K562 (cell line): ENCODE results near the gene KCNB1.

Source experiments
- BCLAF1 ChIP-seq, 2 experiments: fragments of 450-650 bp in 1 of 2; IDR thresholded peaks; 2 replicates each; pipeline ENCODE4 v1.6.1; 2011 to 2017; ENCODE audit warnings: low read depth in 2 of 2, antibody characterized with exemption in 1 of 2, borderline replicate concordance in 1 of 2, low read length in 1 of 2, mild to moderate bottlenecking in 1 of 2, mixed read lengths in 1 of 2; ENCODE audit not compliant: control insufficient read depth in 1 of 2
- HDGF ChIP-seq: fragments of 450-650 bp; IDR thresholded peaks from 2 replicates; pipeline ENCODE4 v1.6.1; 2016
- MAFK ChIP-seq: IDR thresholded peaks from 2 replicates; pipeline ENCODE4 v1.6.1; 2011; ENCODE audit warnings: low read length, improper control_type of control experiment
- MTA3 ChIP-seq: fragments of 450-650 bp; formaldehyde crosslinking; IDR thresholded peaks from 2 replicates; pipeline ENCODE4 v1.6.1; 2017; ENCODE audit warnings: mild to moderate bottlenecking, borderline replicate concordance
- MYC ChIP-seq, 2 experiments: fragments of 250-450 bp in 1 of 2; sonication (Bioruptor Pico) in 1 of 2; IDR thresholded peaks; 2 replicates each; pipeline versions ENCODE4 v1.5.1 to v1.6.1; 2012 to 2021; ENCODE audit warnings: low read depth in 2 of 2, borderline replicate concordance in 1 of 2, improper control_type of control experiment in 1 of 2, low read length in 1 of 2, mild to moderate bottlenecking in 1 of 2, moderate library complexity in 1 of 2
- NR3C1 ChIP-seq: sonication (generic); formaldehyde crosslinking; IDR thresholded peaks from 2 replicates; pipeline ENCODE4 v1.8.1; 2022; ENCODE audit warnings: missing genetic modification reagents
- PHF8 ChIP-seq: fragments of 200-600 bp; sonication (generic); IDR thresholded peaks from 2 replicates; pipeline ENCODE4 v1.6.1; 2012; ENCODE audit warnings: mixed run types, mild to moderate bottlenecking, inconsistent platforms, low read length, moderate library complexity, borderline replicate concordance
- SP2 ChIP-seq: IDR thresholded peaks from 2 replicates; pipeline ENCODE4 v1.6.1; 2011; ENCODE audit warnings: mild to moderate bottlenecking, low read depth, low read length, moderate library complexity; ENCODE audit not compliant: poor library complexity, severe bottlenecking; ENCODE audit errors: extremely low read depth
- USF2 ChIP-seq: sonication (generic); formaldehyde crosslinking; IDR thresholded peaks from 2 replicates; pipeline ENCODE4 v1.5.0; 2020; ENCODE audit warnings: missing genetic modification reagents
- ZNF3 ChIP-seq: fragments of 250-450 bp; sonication (Bioruptor Pico); IDR thresholded peaks from 2 replicates; pipeline ENCODE4 v1.5.0; 2021; ENCODE audit warnings: mild to moderate bottlenecking, moderate library complexity

- TF ChIP-seq ZNF3 (CRISPR knock-in tag) = no peak
- TF ChIP-seq MTA3 = no peak
- no peak for TF ChIP-seq MYC (IDR thresholded peaks at IDR 0.05; ENCODE audit: low read depth, low read length)
- no peak for TF ChIP-seq MYC (CRISPR knock-in tag; IDR thresholded peaks at IDR 0.05; ENCODE audit: borderline replicate concordance, low read depth)
- no peak for TF ChIP-seq PHF8
- TF ChIP-seq SP2 = no peak
- no peak for TF ChIP-seq BCLAF1 (IDR thresholded peaks at IDR 0.05; ENCODE audit: borderline replicate concordance in 1 of 2, control insufficient read depth in 1 of 2, low read depth in 2 of 2, low read length in 1 of 2)
- no peak for TF ChIP-seq USF2 (CRISPR knock-in tag)
- no peak for TF ChIP-seq HDGF
- TF ChIP-seq MAFK = no peak
- TF ChIP-seq NR3C1 (CRISPR knock-in tag) = no peak
Observed at GRCh38 chr20:49511788-49512525, 29.5 kb upstream of the KCNB1 start.
